Astrocyte (in vitro differentiated cells and primary cell): ENCODE results near the gene TNFRSF8.

Experiments
- EZH2 ChIP-seq: IDR thresholded peaks from 2 replicates; pipeline ENCODE4 v1.6.1; 2012; ENCODE audit warnings: mild to moderate bottlenecking, low read length, inconsistent platforms; ENCODE audit not compliant: insufficient read depth
- TF ChIP-seq, protein P1 (sequence below): IDR thresholded peaks from 2 replicates; pipeline ENCODE4 v1.5.1; 2011; ENCODE audit warnings: low read depth, mild to moderate bottlenecking, inconsistent platforms, low read length, moderate library complexity; ENCODE audit not compliant: insufficient read depth

- TF ChIP-seq EZH2 = no peak
- TF ChIP-seq, protein P1, sequence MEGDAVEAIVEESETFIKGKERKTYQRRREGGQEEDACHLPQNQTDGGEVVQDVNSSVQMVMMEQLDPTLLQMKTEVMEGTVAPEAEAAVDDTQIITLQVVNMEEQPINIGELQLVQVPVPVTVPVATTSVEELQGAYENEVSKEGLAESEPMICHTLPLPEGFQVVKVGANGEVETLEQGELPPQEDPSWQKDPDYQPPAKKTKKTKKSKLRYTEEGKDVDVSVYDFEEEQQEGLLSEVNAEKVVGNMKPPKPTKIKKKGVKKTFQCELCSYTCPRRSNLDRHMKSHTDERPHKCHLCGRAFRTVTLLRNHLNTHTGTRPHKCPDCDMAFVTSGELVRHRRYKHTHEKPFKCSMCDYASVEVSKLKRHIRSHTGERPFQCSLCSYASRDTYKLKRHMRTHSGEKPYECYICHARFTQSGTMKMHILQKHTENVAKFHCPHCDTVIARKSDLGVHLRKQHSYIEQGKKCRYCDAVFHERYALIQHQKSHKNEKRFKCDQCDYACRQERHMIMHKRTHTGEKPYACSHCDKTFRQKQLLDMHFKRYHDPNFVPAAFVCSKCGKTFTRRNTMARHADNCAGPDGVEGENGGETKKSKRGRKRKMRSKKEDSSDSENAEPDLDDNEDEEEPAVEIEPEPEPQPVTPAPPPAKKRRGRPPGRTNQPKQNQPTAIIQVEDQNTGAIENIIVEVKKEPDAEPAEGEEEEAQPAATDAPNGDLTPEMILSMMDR = no peak
These were observed 72.5 kb downstream of the TNFRSF8 start for GRCh38 chr1:12135612-12136011.
